SIG-M5 treated with dmso at 0.1 percent for 504 hours (cell line): Measurements from ENCODE around the gene SDC1.
A peak's percentile ranks its signal among the peaks of the same experiment; 100 is the strongest.

ENCODE experiments used
- DNase-seq: peaks from one replicate; lab custom pipeline; 2025; ENCODE audit not compliant: unreplicated experiment; lab: John Stamatoyannopoulos, UW

The SDC1 gene

DNA sequence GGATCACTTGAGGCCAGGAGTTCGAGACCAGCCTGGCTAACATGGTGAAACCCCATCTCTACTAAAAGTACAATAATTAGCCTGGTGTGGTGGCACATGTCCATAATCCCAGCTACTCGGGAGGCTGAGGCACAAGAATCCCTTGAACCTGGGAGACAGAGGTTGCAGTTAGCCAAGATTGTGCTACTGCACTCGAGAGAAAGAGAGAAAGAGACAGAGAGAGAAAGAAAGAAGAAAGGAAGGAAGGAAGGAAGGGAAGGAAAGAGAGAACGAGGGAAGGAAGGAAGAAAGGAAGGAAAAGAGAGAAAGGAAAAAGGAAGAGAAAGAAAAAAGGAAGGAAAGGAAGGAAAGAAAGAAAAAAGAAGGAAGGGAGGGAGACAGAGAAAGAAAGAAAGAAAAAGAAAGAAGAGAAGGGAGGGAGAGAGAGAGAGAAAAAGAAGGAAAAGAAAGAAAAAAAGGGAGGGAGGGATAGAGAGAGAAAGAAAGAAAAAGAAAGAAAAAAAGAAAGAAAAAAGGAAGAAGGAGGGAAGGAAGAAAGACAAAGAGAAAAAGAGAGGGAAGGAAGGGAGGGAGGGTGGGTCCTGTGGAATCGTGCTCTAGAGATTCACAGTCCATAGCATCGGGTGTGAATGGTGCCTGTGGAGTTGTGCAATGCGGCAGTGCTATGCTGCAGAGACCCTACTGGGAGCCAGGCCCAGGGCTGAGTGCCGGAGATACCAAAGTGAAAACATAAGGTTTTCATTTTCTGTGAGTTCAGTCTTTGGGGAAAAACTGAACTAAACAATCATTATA lies 4.6 kb upstream of the SDC1 start:
- DNase-seq, result no peak

GRCh38 chr2:20227894-20228505 lies 3.1 kb upstream of the SDC1 start:
- DNase-seq, result no peak

GRCh38 chr2:20226152-20226545 lies 1.2 kb upstream of the SDC1 start:
- no peak for DNase-seq

DNA sequence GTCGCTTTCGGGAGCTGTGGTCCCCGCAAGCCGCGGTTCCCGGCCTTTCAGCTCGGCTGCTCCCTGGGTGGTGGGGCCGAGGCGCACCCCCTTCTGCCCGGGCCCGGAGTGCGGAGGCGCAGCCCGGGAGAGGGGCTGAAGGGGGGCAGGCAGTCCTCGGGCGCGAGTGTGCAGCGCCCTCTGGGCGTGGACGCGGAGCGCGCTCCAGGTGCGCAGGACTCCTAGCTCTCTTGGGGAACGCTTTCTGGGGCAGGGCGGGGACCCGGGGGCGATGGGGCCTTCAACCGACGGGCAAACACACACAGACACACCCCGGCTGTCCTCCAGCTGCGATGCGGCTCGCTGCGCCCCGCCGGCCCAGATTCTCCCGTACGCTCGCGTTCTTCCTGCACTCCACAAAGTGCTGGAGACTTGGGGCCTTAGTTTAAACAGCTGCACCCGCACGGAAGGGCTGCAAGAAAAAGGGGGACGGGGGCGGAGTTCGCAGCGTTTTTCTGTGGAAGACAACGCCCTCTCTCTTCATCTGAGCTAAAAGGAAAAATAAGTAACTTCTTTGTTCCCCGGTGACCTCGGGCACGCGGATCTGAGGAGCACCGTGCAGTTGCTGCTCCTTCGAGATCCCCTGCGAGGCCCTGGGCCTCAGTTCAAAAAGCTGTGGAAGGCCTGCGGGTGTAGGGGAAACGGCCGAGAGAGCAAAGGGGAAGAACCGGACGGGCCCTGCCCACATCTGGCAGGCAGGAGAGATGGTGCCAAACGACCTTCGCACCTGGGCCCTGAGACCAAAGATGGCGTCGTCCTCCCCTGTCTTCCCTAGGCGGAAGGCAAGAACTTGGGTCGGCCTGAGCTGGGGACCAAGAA lies 593 bp upstream of the SDC1 start:
- DNase-seq, result peak; percentile 46

DNA sequence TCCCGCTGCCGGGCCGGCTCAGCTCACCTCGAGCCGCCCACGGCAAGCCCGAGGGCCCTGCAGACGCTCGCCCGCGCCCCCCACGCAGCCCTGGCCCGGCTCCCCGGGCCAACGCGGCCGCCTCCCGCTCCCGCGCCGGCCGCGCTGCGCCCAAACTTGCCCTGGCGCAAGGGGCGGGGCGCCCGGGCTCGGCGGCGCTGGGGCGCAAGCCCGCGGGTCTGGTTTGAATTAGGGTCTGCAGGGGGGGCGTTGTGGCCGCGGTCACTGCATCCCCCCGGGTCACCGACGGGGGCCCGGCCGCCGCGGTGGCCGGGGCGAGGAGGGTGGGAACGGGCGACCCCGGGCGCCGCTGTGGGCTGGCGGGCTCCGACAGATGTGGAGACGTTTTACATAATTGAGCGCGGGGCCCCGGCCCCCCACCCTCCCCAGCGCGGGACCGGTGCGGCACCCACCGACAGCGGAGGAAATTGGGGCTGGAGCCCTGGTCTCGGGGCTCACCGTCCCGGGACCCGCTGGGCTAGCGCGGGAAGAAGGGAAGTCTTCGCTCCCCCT lies 690 bp downstream of the SDC1 start:
- no peak for DNase-seq

- no peak for DNase-seq
Measured at GRCh38 chr2:20223407-20224163, 1.3 kb downstream of the SDC1 start.

DNA sequence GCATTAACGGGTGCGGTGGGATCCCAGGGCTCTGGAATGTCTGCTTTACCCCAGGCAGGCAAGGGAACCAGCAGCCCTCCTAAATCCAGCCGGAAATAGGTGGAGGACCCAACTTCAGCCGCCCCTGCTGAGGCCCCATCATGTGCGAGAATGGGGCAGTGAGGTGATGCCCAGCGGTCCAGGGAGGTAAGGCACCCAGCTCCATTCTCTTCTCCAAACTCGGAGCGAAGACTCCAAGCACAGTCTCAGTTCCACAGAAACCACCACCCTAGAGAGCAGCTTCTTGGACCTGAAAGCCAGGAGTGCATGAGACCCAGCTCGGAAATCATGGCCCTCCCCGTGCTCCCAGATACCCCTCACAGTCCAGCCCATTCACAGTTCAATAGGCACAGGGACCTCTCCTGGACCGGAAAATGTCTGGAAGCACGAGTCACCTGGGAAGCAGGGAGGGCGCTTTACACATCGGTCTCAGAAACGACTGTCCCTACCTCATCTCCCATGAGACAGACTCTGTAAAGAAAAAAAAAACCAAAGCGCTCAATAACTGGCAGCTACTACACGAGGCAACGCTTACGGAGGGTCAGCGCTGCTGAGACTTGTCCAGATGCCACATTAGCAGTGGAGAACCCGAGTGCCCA lies 2.0 kb downstream of the SDC1 start:
- DNase-seq, result no peak

DNA sequence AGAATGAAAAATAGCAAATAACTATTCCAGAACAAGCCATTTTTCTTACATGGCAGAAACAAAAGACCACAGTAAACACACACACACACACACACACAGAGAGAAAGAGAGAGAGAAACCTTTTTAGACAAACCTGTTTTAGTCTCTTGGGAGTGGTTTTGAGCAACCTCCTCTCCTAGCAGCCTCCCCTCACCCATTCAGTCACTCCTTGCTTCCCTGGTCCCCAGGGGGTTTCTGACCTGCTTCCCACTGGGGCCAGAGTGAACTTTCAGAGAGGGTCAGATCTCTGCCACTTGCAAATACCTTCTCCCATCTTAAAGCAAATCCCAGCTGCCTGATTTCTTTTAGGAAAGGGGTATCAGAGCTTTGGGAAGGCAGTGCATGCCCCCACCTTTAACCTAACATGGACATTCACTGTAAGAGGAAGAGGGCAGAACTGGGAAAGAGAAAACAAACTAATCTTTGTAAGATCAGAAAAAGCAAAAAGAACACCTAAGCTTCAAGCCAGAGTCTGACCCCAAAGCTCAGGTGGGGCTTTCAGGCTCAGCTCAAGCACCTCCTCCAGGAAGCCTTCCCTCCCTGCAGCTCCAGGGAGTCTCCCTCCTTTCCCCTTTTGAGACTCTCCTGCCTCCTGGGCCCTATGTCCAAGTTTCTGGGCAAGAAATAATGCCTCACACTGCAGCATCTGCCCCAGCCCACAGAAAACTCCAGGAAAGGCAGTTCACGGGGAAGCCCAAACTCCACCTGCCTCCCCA lies 2.7 kb downstream of the SDC1 start:
- DNase-seq, result no peak

DNA sequence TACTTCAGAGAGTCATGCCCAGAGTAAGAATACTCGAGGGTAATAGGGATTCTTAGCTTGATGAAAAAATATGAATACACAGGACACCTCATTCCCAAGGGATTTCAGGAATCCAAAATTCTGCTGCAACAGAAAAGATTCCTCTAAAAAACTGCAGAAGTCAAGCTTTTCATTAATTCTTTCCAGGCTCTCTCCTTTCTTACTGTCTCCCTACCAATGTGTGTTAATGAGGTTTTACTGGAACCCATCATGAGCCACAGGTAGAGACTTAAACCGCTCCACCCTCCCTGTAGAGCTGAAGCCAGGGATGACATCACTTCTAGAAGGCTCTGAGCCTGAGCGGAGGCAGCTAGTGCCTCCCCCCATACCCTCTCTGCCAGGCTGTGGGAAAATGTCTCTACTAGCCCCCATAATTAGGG lies 3.4 kb downstream of the SDC1 start:
- DNase-seq, result no peak

DNA sequence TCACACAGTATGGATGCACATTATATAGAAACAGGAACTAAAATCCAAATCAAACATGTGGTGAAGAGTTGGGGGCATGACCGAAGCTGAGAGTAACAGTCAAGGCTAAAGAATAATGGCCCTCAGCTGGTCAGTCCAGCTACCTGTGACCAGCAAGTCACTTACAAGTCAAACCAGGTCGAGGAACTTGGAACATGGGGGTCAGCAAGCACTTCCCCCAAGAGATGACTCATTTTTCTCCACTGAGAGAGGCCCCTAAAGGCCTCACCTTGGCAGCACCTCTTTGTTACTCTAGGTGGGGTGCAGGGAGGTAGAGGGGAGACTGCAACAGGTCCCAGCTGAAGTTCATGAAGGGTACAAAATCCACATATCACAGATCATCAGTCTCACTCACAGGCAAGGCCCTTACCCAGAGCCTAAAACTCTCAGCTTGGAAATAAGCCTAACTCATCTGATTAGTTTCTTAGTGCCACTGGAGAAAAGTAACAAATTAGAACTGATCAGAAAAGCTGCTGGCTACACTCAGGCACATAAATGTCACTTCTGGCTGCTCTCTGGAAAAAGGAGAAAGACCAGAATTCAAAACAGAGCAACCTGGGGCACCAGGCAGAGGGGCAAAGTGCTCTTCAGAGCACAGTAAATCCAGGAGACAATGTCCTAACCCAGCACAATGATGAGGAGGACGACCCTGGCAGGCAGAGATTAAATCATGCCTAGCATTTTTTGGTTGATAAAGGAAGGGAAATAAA lies 4.0 kb downstream of the SDC1 start:
- no peak for DNase-seq

DNA sequence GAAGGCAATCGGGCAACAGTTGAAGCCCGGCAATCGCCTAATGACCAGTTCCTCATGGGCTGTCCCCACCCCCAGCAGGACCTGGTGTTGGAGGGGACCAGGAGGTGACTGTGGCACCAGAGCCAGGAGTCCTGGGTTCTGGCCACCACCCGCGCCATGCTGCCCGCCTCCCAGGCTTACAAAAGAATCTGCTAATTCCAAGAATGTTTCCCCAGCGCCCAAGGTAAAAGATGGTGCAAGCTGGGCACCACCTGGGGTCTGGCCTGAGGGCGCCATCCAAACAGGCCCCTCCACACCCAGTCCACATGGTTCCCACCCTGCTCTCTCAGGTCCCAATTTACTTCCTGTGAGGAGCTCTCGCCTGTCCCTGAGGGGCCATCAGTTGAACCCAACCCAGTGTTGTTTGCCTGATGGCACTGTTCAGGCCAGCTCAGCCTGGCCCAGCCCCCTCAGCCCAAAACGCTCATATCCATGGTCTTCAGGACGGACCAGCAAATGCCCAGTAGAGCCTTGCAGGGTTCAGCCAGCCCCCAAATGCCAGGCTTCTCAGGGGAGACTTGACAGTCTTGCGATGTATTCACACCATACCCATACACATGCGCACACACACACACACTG lies 5.1 kb downstream of the SDC1 start:
- no peak for DNase-seq

GRCh38 chr2:20218331-20219320 lies 6.3 kb downstream of the SDC1 start:
- no peak for DNase-seq

DNA sequence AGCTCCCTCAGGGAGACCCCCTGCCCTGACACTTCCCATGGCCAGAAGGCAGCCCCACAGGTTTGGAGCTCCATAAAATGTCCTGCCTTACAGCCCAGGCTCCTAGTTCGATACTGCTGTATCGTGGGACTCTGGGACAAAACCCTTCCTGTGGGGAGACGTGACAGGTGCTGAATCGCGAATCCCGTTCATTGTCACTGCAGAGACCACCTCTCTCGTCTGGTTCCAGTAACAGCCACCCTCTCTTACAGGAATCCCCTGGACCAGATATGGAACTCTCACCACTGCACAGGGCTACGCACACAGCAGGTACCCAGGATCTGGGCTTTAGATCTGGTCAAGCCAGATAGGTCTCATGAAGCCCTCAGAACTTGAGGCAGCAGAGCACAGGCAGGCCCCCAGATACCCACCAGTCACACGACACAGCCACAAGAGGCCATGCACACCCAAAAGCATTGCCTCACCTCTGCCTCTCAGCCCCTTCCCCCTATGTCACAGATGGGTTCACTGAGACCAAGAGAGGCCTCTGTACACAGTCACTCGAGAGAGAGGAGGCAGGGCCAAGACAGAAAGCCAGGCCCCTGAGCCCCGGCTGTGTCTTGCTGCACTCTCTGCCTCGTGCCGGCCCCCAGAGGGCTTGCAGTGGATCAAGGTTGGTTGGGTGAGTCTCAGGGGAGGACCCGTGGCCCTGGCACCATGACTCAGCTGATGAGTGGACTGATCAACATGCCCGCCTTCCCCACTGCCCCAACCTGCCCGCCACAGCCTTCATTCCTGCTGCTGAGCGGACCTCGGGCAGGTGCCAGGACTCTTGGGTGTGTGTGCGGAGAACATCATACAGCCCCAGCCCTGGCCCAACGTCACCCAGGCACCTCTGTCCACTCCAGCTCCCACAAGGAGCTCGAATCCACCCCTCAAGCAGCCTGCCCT lies 7.6 kb downstream of the SDC1 start:
- DNase-seq, result no peak

DNA sequence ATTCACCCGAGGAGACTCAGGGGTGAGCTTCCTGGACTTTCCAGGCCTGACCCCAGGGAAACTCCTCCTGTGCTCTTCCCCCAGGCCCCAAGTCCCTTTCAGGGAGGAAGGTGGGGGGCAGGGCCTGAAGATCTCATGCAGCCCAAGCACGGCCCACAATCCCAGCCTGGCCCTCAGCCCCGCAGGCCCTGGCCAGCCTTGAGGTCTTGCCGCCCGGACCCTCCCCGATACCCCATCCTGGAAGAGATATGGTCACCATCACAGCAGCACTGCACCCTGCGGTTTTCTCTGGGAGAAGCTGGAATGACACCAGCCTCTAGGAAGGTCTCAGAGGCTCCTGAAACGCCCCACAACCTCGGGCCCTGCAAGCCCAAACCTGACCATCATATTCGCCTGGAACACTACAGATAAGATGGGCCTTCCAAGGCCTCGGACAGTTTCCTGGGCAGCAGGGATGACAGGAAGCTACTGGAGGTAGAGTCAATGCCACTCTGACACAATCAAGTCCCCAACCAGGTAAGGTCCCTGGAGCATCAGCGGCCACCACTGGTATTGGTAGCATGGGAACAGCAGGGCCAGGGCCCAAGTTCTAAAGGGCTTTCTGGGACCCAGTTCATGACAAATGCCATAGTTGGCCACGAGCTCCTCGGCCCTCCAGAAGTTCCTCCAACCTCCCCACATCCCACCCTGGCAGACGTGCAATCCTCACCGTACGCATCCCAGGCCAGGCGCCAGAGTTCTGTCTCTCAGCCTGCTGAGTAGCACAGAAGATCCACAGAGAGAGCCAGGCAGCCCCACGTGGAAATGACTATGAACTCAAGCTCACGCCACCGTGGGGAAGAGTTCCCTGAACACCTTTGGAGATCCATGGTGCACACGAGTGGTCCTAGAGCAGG lies 8.6 kb downstream of the SDC1 start:
- no peak for DNase-seq
